Amygdala (tissue), 56 donors: ENCODE data around the gene ATP10B.
"Not testable (repeated sequence)": the region's sequence is repeated elsewhere in the genome, so short reads cannot be mapped to it uniquely, and the experiment has no call there.

Source experiments
- DNase-seq, 56 donors: peaks; one replicate each; lab custom pipeline; 2025; lab: John Stamatoyannopoulos, UW

Gene ATP10B

DNA sequence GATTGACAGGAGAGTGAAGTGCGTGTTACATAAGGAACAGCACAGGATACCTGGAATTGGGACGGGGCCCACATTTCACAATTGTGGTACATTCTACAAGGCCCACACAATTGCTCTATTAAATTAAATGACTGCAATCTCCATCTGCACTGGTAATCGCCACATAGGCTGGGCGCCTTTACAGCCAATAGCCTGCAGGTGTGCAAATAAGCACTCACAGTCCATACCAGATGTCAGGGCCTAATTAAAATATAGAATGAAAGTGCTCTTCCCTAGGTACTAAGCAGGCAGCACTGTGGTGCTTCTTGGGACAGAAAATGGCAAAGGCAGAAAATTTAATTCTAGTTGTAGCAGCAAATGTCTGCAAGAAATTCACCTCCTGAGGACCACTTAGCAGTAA, 82.7 kb downstream of the ATP10B start:
- DNase-seq: no peak

DNA sequence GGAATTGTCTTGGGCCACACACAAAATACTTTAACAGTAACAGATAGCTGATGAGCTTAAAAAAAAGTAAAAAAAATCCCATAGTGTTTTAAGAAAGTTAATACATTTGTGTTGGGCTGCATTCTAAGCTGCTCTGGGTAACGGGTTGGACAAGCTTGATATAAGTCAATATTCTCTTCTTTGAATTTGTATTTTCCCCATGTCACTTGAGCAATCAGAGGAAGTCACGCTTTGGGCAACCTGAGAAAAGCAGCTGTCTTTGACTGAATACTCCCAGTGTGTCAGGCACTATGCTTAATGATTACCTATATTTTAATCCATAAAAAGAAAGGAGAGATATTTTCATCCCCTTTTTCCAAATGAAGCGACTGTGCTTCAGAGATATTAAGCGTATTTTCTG, 84.9 kb downstream of the ATP10B start:
- DNase-seq: no peak

DNA sequence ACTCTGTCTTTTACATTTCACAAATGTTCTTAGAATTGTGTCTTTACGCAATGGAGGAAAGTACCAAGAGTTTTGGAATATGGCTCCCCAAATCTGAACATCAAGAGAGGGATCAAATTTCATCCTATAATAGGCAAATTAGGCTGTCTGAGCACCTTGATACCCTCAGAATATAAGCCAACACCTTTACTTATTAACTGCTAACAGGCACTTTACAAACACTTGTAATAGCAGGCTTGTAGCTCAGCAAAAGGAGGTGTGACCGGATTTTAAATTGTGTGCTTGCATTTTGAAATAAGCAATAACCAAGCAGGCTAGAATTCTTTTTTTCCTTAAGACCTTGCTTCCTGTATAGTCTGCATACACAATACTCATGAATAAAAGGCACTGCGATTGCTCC, 92.0 kb downstream of the ATP10B start:
- DNase-seq: no peak

DNA sequence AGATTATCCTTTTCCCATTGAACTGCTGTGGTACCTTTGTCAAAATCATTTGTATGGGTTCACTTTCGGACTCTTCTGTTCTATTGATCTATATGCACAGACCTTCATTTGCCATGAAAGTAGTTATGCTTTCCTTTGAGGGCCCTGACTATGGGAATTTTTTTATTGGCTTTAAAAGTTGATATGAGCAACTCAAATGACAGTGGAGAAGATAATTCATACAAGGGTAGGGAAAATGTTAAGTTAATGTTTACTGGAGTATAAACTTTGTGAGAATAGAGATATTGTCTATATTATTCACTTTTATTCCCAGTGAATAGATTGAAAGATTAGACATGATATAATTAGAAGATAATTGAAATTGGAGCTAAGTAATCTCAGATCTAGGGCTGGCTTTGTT, 94.8 kb downstream of the ATP10B start:
- no peak for DNase-seq

DNA sequence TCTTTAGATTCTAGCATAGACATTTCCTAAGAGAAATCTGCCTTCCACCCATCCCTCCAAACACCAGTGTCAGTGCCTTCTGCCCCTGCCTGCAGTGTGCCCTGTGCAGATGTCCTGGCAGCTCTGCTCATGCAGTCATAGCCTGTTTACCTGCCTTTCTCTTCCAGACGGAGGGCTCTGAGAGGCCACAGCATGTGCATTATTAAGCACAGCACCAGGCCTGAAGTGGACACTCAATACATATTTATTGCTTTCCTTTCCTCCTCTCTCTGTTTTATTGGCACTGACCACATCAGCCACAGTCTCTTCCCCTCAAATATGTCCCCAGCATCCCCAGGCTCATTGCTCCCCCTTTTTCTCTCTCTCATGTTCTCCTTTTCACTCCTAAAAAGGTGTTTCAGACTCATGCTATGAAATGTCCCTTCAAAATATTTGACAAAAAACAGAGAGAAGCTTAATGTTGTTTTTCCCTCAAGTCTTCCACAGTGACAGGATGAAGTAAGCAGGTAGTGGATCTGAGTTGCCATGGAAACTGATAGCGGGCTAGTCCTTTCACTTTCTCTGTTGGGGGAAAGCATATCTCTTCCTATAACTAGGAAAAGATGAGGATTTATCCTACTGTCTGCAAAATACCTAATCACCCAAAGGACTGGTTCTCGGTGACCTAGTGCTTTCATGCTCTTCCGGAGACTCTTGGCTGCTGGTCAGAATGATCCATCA, 100.9 kb downstream of the ATP10B start:
- peak in 1 of 56 donors; percentile 20 for DNase-seq

DNA sequence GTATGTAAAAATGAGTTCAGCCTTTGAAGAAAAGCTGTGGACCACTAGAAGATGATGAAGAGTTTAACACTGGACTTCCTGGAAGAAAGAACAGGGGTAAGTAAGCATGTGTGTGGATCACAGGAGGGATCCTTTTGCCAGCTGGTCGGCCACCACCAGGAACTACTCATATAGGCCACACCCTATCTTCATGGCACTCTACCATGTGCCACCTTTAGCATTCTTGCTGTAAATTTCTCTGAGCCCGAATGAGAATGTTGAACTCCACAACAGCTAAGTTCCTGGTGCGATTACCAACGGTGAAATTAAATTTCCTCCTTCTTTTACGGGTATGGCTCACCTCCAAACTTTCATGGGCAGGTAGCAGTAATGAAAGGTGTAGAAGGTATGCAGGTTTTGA, 102.3 kb downstream of the ATP10B start:
- DNase-seq: no peak

DNA sequence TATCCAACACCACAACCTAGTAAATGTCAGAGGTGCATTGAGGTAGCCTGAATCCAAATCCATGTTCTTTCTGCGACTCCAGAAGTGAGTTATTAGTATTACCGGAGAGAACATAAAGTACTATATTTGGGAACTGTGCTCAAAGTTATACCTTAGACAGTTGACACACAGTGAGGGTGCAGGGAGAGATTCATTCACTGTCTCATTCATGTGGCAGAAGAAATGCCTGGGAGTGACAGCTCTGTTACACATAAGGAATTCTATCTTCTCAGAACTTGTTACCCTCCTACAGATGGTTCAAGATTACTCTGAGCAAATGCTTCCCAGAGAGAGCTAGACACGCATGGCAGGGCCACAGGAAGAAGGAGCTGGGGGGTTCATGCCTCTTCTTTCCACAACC, 103.0 kb downstream of the ATP10B start:
- DNase-seq: no peak

DNA sequence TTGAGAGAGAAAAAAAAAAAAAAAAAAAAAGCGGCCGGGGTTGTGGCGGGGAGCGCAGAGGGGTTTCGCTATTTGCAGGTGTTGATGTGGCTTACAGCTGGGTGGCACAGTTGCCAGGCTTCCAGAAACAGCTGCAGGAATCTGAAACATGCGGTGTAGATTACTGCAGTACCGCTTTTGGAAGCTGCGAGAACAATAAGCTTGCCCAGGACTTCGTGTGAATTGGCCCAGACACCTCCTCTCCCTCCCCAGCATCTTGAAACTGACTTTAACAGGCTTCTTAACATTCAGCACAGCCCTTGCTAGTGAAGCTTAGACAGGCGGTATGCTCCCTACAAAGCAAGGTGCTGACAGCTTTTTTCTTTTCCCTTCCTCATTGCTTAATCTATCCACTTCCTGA, 104.0 kb downstream of the ATP10B start:
- peak in 2 of 56 donors; percentile 15 to 19 for DNase-seq

DNA sequence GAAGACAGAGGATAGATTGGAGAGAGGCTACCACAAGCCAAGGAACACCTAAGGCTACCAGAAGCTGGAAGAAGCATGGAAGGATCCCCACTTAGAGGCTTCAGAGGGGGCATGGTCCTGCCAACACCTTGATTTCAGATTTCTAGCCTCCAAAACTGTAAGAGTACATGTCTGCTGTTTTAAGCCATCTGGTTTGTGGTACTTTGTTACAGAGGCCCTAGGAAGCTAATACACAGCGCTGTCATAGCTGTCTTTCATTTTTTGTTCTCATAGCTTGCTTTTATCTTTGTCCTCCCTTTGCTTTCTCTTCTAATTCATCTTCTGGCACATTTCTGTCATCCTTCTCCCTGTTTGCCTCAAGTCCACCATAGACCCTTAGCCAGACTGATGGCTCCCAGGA, 104.5 kb downstream of the ATP10B start:
- DNase-seq: no peak

DNA sequence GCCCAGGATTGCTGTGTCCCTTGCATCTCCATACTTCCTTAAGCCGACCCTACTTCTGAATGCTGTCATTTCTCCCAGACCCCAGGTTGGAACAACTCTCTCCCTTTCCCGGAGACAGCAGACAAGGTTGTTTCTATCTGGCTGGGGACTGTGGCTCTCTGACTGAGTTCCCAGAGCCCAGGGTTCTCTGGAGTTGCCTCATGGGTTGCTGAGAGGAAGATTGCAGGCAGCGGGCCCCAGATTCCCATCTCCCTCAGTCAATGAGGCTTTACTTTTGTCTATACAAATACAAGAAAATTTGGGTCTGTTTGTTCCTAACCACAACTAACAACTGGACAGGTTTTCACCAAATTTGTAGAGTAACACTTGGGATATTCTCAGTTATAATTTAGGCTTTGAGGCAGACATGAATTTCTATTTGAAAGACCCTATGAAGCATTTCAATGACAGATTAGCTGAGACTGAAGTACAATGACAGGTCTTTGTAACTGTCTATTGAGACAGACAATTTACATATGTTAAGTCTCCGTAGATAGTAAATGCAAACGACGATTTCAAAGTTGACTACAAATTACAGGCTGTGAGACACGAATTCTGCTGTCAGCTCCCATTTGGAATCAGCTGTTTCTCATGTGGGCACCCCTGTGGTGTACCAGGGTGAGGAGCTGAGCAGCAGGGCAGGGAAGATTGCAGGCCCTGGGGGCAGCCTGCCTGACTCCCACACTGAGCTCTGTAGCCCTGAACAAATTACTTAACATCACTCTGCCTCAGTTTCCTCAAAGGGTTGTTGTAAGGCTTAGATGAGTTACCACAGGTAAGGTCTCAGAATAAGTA, 107.5 kb downstream of the ATP10B start:
- DNase-seq: peak in 1 of 56 donors; percentile 3

DNA sequence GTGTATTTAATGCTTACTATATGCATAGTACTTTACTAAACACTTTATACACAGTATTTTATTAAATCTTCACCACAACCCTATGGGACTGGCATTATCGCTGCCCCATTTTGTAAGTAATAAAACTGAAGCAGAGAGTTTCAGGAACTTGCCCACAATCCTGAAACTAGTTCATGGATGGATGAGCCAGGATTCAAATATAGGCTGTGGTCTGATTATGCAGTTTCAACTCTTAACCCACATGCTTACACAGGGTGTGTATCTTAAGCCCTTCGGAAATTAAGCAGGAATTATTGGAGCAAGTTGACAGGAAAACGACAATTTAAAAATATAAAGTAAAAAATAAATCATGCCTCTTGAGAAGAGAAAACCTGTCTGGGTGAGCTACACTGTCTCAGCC, 109.0 kb downstream of the ATP10B start:
- DNase-seq: no peak

DNA sequence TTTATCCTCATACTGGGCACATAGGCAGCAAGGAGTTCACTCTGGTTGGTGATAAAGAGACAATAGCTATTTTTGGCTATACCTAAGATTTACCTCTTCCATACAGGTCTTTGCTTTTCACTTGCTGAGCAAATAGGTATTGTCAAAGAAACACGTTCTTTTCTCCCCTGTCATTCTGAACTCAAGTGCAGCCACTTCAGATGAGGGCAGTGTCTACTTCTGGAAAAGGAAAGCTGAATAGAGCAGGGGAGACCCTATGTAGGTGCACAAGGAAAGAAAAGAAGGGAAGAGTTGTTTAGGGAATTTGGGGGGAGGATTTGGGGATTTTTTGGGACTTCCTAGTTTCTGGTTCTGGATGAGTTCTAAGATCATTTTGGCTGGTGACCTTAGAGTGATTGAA, 109.6 kb downstream of the ATP10B start:
- DNase-seq: no peak

DNA sequence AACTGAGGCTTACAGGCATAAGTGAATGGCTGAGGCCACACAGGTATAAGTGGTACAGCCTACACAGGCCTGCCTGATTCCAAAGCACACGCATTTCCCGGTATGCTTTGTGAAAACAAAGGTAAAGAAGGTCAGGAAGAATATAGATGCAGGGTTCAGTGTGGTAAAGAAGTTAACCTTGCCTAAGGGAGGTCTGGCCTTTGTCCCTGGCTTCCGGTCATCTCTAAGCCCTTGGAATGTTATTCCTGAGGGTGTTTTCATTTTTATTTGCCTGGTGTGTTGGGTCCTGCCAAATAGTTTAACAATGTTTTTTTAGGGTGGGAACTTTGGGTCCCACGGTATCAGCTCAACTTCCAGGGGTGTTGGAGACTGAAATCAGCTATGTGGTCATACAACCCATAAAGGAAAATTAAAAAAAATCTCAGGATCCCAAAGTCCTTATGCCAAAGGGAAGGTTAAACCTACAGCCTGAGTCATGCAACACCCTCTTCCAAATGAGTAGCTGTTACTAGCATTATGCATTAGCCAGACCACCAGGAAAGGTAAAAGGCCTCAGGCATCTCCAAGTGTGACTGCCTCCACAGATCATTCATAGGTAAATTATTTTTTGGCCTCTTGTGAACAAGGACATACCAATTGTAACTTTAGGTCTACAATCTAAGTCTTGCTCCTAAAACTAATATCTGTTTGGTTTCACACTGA, 124.6 kb downstream of the ATP10B start:
- no peak for DNase-seq

DNA sequence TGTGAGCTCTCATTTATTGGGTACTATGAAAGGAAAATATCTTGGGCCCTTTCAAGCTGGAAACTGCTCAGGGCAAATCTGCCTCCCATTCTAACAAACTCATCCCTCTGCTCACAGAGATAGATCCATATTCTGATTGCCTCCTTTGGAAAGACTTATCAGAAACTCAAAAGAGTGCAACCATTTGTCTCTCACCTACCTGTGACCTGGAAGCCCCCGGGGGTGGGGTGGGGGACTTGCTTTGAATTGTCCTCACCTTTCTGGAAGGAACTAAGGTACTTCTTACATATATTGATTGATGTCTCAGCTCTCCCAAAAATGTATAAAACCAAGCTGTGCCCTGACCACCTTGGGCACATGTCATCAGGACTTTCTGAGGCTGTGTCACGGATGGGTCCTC, 125.3 kb downstream of the ATP10B start:
- no peak for DNase-seq

DNA sequence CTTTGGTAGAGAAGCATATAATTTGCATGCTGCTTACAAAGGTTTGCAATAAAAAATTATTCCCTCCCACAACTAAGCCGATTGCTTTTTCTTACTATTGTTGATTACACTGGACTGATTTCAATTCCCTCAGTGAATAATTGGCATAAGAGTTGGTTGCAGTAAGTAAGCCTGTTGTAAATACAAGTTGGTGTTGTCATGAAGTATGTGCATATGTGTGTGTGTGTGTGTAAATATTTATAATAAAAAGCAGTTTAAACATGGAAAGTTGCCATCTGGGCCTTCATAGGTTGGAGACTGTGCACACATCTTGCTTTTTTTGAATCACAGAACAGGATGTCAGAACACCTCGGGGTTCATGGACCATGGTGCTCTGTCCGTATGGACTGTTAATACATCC, 131.2 kb downstream of the ATP10B start:
- no peak for DNase-seq

DNA sequence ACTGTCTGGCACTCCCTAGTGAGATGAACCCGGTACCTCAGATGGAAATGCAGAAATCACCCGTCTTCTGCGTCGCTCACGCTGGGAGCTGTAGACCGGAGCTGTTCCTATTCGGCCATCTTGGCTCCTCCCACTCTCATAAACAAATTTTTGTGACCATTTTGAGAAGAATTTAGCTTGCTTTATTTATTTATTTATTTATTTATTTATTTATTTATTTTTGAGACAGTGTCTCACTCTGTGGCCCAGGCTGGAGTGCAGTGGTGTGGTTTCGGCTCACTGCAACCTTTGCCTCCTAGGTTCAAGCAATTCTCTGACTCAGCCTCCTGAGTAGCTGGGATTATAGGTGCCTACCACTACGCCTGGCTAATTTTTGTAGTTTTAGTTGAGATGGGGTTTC, 136.5 kb downstream of the ATP10B start:
- DNase-seq: not testable (repeated sequence)

DNA sequence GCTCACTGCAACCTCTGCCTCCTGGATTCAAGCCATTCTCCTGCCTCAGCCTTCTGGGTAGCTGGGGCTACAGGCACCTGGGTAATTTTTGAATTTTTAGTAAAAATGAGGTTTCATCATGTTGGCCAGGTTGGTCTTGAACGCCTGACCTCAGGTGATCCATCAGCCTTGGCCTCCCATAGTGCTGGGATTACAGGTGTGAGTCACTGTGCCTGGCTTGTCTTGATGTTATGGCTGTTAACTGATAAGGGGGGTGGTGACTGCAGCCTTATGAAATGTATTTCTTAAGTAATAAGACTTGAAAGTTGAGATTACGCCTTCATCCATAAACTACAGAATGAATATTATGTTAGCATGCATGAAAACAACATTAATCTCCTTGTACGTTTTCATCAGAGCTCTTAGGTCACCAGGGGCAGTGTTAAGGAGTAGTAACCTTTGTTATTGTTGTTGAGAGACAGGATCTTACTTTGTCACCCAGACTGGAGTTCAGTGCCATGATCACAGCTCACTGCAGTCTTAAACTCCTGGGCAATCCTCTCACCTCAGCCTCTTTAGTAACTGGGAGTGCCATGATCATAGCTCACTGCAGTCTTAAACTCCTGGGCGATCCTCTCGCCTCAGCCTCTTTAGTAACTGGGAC, 148.3 kb downstream of the ATP10B start:
- no peak for DNase-seq

DNA sequence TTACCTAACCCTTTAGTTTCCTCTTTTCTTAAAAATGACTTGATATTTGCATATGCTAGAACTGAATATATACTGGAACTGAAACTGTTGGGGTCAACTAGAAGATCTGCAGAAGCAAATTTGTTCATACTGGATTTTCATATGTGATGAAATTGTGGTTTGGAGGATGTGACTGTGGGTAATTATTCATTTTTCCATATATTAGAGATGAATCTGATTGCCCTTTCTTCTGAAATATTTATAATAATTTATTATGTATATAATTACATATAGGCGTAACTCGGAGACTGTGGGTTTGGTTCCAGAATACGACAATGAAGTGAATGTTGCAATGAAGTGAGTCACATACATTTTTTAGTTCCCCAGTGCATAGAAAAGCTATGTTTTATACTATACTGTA, 149.1 kb downstream of the ATP10B start:
- DNase-seq: no peak

DNA sequence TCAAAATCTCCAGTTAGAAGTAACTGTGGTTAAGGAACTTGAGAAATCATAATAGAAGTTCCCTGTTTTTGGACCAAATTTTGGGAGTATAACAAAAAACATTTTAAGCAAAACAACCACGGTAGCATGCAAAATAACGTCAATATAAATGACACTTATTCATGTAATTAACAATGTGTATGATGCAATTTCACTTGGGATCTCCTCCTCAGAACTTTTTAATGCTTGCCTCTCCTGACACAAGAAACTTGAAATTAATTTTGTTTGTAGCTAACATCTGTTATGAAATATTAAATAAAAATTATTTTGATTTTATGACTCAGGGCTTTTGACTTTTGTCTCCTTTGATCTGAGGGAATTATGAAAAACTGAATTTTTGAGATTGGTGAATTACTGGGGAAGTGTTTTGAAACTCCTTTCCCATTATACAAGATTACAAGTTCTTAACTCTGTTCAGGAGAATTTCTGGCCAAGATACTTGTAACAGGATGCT, 149.7 kb downstream of the ATP10B start:
- DNase-seq: no peak

DNA sequence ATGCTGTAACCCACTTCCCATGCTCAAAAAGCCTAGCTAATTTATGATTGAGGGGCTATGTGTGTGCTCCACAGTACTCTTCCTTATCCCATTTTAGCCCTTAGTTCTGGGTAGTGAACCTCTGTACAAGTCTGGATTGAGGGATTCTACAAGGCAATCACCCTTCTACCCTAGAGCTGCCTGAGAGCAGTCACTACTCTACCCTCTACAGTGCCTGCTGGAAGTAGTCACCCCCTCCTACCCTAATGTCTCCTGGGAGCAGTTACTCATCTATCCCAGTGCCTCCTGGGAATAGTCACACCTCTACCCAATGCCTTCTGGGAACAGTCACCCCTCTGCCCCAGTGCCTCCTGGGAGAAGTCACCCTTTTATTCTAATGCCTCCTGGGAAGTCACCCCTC, 150.6 kb downstream of the ATP10B start:
- DNase-seq: no peak

DNA sequence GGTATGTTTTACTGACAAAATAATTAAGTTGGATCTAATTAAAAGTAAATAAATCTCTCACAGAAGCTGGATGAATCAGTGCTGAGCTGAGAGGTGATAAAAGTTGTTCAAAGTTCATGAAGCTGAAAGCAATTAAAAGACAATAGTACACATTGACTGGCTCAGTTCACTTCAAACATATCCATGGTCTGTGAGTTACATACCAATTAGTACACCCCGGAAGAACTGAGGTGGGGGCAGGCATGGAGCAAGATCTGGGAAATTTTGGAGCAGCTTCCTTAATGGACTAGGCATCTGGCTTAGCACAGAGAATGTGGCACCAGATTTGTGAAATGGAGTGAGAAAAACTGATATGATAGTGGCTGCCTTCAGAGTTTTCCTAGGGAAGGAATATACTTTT, 152.7 kb downstream of the ATP10B start:
- no peak for DNase-seq
